Stimulated activated CD8-positive, alpha-beta memory T cell treated with anti-CD3 and anti-CD28 coated beads, Interleukin-4, amount 100 ng/mL, for 48 hours (primary cell): ENCODE results near the gene G3BP1.
"Not testable (repeated sequence)": the region's sequence is repeated elsewhere in the genome, so short reads cannot be mapped to it uniquely, and the experiment has no call there.

Experiments
- DNase-seq: peaks from one replicate; pipeline ENCODE4 v3.0.0-alpha.2; 2020

G3BP1 gene

GRCh38 chr5:151800532-151800931 lies 28.8 kb downstream of the G3BP1 start:
- DNase-seq = no peak

DNA sequence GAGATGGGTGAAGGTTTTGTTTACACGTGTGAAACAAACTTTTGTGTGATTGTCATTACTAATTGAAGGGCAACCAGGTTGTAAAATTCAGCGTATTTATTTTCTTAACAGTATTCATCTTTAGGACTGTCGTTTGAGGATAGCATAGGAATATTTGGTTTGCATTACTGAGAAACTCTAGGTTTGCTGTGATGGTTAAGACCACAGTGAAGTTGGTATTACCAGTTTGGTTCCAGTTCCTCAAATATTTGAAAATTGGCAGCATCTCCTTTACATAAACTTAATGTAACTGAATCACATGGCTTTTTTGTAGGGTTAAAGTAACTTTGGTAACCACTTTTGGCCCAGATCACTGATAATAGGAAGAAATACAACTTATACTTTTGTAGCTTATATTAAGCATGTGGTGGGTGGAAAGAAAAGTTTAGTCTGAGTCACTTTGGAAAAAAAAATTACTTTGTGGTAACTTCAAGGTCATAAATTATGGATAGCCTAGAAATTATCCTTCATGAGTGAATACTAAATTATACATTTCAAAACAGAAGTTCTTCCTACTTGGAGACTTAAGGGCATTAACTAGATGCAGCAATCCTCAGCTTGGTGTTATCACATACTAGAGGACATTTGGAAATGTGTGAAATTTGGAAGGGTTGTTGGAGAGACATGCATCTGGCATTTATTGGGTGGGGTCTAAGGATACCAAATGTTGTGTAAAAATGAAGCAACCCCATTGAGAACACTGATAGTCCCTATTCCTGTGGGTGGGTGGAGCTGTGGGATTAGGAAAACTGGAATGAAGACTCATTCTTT lies 33.9 kb downstream of the G3BP1 start:
- no peak for DNase-seq

DNA sequence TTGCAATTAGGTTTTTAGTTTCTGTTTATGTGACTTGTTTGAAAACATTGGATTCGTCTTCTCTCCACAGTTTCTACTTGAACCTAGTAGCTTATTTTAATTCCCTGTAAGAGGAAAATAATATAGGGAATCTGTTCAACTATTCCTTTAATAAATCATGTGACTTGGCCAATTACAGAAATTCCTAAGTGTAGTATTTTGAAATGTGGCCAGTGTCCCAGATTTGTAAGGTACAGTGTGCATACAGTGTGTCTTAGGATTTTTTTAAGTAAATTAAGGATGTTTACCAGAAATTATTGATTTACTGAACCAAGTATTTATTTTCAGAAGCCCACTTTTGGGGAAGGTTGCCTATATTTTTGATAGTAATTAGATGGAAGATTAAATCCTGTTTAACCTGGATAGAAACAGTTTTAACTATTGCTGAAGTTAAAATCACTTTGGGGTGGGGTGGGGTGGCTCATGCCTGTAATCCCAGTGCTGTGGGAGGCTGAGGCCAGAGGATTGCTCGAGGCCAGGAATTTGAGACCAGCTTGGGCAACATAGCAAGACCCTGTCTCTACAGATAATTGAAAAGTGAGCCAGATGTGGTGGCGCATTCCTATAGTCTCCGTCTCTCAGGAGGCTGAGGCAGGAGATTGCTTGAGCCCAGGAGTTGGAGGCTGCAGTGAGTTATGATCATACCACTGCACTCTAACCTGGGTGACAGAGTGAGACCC lies 36.9 kb downstream of the G3BP1 start:
- DNase-seq = no peak

DNA sequence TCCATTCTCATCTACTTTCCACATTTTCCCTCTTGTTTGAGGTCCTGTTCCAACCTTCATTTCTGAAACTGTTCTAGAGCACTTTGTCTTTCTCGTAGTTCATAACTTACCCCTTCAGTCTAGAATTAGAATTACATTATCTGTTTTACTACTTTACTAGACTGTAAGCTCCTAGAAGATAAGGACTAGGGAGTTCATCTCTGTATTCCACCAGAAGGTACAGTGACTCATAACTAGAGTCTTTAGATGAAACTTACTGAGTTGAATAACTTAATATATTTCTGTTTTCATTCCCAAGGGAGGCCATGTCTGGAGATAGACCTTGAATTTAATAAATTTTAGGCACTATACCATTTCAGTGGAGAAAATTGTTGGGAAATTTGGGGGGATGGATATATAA lies 38.7 kb downstream of the G3BP1 start:
- no peak for DNase-seq

GRCh38 chr5:151810897-151811296 lies 39.1 kb downstream of the G3BP1 start:
- DNase-seq = no peak

- no peak for DNase-seq
These were observed 40.0 kb downstream of the G3BP1 start for GRCh38 chr5:151811593-151812321.

DNA sequence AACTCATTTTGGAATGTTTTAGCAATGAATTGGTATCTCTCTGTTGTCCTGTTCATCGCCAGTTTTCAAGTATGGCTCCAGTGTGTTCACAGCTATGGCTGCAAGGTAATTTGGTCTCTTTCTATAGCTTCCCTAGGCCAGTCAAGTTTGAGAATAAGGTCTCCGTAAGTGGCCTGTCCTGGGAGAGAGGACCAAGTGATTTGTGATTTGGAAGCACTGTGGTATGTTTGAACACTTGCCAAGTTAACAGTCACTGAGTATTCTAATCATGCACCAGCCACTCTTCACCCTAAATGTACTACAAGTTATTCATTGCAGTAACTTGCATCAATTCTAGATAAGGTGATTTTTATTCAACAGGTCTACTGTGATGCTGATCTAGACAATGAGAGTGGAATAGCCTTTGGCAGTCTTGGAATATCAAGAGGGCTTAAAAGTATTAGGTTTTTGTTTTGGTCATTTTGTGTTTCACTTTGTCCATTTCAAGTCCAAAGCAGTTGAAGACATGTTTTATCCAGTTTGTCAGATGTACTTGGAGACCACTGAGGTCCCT lies 41.1 kb downstream of the G3BP1 start:
- no peak for DNase-seq

DNA sequence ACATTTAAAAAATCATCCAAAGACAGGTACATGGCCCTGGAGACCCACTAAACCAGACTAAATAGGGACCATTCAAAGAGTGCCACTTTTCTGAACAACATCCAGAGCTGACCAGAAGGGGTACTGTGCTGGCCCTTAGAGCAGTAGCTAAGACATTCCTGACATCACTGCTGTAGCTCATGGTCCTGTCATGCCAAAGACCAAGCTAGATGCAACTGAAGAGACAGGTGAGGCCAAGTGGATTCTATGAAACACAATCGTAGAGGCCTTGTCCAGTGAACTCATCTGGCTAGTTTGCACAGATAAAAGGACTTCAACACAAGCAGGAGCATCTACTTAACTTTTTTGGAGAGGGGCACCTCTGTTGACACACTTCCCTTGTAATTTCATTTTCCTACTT lies 43.3 kb downstream of the G3BP1 start:
- no peak for DNase-seq

DNA sequence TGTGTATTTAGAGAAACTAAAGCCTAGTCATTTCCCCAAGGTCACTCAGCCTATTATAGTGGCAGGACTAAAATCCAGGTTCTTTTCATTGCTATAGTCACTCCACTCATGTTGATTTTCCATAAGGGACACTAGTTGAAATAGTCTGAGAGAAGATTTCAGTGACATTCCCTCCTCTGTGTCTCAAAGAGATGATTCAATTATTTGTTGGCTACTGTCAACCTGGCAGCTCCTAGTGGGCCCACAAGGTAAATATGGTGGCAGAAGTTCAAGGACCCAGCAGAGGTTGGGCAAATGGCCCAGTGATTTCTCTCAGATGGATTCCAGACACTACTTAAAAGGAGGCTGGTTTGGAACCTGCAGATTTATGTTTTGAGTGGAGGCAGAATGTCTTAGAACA lies 48.1 kb downstream of the G3BP1 start:
- no peak for DNase-seq

DNA sequence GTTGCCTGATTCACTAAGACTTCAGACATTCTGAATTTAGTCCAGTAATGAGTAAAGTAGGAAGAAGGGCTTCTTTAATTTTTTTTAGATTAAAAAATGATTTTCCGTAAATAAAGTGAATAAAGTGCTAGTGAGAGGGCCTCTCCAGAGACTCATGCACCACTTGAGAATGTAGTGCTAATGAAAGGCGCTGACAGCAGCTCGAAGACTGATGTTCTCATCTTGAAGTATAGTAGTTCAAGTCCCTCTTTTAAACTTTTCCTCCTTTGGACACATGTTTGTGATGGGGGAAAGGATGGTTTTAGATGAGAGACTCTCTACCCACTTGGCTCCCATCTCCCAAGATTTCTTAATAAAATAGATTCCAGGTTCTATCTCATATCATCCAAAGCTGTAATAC lies 48.5 kb downstream of the G3BP1 start:
- DNase-seq = no peak

DNA sequence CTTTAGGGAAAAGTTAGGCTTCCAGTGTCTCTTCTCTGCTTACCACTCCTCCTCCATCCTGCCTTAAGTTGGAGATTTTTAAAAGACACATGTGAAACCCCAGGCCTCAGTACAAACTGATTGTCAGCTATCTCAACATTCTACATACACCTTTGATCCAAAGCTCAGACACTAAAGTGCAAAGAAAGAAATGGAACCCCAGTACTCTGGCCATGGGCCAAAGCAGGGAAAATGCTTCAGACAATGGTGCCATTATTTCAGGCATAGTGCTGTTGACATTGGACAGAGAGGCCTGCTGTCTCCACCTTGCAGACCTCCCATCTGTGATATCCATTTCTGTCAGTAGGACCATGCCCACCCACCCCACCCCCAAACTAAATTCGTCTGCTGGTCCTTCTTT lies 49.1 kb downstream of the G3BP1 start:
- DNase-seq = no peak

DNA sequence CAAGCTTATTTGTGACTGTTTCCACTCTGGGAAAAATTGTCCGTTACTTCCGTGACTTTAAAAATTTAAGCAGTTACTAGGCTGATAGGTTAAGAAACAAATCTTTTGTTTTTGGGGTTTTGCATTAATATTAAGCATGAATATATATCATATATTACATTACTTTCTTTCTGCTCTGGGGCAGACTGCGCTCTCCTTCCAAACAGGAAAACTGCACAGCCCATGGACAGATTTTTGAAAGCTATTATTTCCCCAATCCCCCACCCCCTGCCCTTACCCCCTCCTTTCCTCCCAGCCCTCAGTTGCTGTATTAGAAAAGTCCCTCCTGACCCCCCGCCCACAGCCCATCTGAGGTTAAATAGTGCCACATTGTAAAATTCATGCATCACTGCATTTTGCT lies 50.4 kb downstream of the G3BP1 start:
- no peak for DNase-seq

DNA sequence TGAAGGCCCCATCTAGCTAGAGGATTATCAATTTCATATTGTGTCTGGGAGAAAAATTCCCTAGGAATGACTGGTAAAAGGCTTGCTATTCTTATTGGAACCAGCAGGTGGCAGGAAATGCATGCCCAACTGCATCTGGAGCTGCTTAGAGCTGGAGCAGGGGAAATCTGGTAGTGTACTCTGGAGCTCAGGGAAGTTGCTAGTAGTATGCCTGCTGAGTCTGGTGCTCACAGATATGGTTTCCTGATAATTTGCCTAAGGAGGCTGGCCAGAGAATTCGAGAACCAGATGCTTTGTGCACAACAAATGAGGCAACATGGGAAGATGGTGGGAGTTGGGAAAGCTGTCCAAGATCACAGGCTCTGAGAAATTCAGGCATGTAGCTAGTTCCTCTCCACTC lies 53.7 kb downstream of the G3BP1 start:
- DNase-seq = peak; percentile 44

DNA sequence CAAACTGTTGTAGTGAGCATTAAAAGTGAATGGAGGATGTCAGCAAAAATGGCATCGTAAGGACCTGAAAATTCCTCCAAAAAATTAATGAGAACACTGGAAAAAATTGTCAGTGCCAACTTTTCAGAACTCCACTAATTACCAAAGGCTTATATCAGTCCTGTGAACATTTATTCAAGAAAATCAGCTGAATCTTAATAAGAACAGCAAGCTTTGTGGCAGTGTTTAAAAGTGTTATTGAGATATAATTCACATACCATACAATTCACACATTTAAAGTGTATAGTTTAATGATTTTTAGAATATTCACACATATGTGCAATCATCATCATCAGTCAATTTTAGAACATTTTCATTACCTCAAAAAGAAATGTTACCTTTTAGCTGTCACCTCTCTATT lies 57.6 kb downstream of the G3BP1 start:
- DNase-seq = no peak

DNA sequence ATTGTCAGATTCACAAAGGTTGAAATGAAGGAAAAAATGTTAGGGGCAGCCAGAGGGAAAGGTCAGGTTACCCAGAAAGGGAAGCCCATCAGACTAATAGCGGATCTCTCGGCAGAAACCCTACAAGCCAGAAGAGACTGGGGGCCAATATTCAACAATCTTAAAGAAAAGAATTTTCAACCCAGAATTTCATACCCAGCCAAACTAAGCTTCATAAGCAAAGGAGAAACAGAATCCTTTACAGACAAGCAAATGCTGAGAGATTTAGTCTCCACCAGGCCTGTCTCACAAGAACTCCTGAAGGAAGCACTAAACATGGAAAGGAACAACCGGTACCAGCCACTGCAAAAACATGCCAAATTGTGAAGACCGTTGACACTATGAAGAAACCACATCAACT lies 61.1 kb downstream of the G3BP1 start:
- not testable (repeated sequence) for DNase-seq

DNA sequence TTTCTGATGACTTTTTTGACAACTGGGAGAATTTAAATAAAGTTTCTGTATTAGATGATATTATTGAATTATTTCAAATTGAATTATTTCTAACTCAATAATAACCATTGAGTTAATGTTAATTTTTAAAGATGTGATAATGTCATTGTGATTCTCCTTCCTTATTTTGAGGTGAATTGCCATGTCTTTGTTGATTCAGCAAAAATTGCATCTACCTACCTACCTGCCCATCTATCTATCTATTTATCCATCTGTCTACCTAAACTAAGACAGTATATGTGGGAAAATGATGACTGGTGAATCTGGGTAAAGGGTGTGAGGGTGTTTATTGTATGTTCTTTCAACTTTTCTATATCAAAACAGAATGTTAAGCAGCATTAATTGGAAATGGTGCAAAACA lies 75.0 kb downstream of the G3BP1 start:
- DNase-seq = no peak

DNA sequence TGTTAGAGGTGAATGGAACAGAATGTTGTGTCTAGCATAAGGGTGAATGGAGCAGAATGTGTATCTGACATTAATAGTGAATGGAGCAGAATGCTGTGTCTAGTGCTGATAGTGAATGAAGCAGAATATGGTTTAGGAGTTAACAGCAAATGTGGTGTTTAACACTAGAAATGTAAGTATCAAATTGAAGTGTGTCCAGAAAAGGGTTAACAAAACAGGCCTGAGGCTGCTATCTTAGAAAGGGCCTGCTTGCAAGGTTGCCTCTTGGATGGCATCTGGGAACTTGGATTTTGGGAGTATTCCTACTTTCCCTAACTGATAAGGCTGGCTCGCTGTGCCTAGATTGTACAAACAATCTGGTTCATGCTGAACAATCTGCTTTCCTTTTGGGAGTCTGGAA lies 76.1 kb downstream of the G3BP1 start:
- no peak for DNase-seq

DNA sequence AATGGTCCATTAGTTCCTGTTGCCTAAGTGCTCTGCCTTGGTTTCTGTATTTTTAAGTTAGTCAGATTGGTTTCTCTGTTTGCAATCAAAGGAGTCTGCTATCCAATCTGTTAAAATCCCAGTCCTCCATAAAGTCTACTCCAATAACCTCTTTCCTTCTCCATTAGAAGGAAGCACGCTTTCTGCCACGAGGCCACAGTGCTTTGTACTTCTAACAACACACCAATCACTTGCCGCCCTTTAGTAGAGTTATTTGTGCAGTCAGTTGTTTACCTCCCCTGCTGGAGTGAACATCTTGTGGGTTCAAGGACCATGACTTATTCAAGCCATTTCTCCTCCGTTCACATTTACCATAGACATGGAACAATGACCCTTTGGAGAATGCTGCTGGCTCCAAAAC lies 83.9 kb downstream of the G3BP1 start:
- no peak for DNase-seq

DNA sequence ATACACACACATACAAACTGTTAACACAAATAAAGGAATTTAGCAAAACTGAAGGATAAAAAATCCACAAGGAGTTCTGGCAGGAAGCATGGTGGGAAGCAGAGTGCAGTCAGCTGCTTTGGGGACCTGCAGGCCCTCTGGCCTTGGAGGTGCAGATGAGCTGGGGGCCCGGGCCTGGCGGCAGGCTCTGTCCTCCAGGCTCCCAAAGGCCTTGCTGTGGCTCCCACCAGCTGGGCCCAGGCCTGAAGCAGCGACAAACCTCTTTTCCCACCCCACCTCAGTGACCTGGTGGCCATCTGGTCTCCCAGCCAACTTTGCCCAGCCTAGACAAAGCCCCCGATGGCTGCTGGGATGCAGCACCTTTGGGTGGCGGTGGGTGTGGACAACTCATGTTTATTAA lies 85.1 kb downstream of the G3BP1 start:
- DNase-seq = no peak

DNA sequence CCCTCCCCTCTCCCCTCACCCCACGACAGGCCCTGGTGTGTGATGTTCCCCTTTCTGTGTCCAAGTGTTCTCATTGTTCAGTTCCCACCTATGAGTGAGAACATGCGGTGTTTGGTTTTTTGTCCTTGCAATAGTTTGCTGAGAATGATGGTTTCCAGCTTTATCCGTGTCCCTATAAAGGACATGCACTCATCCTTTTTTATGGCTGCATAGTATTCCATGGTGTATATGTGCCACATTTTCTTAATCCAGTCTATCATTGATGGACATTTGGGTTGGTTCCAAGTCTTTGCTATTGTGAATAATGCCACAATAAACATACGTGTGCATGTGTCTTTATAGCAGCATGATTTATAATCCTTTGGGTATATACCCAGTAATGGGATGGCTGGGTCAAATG lies 89.1 kb downstream of the G3BP1 start:
- not testable (repeated sequence) for DNase-seq
